Suppressor macrophage (primary cell): ENCODE data around the gene CEP104.

ENCODE experiments used
- DNase-seq, 4 experiments: peaks; one replicate each; pipeline ENCODE4 v3.0.0-alpha.2; 2020 to 2022

Gene CEP104

DNA sequence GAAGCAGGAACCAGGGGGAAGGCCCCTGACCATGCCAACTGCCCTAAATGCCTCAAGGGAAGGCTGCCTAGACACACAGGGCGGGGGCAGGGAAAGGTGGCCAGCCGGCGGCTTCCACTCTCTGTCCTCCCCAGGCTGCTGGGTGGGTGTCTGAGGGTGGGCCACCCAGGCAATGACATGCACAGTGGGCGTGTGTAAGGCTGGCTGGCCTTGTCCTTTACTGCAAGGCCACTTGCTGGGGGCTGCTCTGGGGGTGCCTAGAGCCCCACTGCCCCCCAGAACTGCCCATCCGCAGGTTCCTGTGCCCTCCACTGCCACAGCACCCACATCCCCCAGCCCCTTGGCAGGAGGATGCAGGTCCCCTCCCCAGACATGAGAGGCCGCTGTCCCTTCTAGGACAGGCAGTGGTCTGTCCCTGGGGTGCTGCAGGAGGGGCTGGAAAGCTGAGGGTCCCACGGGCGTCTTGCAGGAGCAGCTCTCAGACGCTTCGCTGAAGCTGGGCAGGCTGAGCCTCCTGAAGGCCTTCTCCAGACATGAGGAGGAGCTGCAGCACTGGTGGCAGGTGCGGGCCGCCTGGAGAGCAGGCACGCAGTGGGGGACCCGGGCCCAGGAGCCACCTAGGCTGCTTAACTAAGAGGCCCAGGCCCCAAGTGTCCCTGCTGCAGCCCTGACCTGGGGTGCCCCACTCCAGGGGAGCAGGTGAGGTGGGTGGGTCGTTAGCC lies 94.7 kb downstream of the CEP104 start:
- no peak for DNase-seq
